Airway epithelial cell (primary cell): ENCODE results near the gene SRSF11. TPM values are rescaled to one million over a fixed set of nuclear protein-coding genes. Genes with fewer than 3 reads are reported as not detected.

Source experiments
- total RNA-seq: library from RNA; depleted of rRNA; stranded (reverse); fragments of >200 nt; gene quantifications from 2 replicates; pipeline ENCODE4 v1.2.3, GENCODE V29; 2015

SRSF11 gene
- 43.7 and 65.4 TPM in 2 replicates for total RNA-seq

GRCh38 chr1:70221238-70222121, at the start of gene SRSF11:
Gene SRSF11 (plus strand): TSS chr1:70221380. CDS start chr1:70221637, 257 bp downstream.

GRCh38 chr1:70205434-70206118, 15.6 kb upstream of the SRSF11 start, which contains the start of gene LRRC40:
Gene LRRC40 (minus strand): TSS chr1:70205579. CDS start chr1:70205540, 39 bp downstream.

Other genes with a start within 250 kb of the SRSF11 start
- gene LRRC40, start 15.8 kb upstream of the SRSF11 start, total RNA-seq, result 16.8 and 18.3 TPM in 2 replicates
- 7.6 and 10.7 TPM in 2 replicates for gene ANKRD13C, start 133.3 kb downstream of the SRSF11 start, total RNA-seq
- 1.3 and 1.6 TPM in 2 replicates for gene CTH, start 189.9 kb downstream of the SRSF11 start, total RNA-seq